Loucy (cell line): ENCODE measurements around the gene ACAD11.

Source experiments
- EZH2phosphoT487 ChIP-seq: fragments of 200-600 bp; IDR thresholded peaks from 2 replicates; pipeline ENCODE4 v1.6.1; 2018; ENCODE audit warnings: antibody characterized with exemption, mild to moderate bottlenecking, moderate library complexity, borderline replicate concordance
- TF ChIP-seq, protein P1 (sequence below): fragments of 200-600 bp; sonication (generic); conservative IDR thresholded peaks from 2 replicates; pipeline ENCODE4 v1.5.1; 2014; ENCODE audit warnings: mild to moderate bottlenecking, antibody characterized with exemption, low read length

DNA sequence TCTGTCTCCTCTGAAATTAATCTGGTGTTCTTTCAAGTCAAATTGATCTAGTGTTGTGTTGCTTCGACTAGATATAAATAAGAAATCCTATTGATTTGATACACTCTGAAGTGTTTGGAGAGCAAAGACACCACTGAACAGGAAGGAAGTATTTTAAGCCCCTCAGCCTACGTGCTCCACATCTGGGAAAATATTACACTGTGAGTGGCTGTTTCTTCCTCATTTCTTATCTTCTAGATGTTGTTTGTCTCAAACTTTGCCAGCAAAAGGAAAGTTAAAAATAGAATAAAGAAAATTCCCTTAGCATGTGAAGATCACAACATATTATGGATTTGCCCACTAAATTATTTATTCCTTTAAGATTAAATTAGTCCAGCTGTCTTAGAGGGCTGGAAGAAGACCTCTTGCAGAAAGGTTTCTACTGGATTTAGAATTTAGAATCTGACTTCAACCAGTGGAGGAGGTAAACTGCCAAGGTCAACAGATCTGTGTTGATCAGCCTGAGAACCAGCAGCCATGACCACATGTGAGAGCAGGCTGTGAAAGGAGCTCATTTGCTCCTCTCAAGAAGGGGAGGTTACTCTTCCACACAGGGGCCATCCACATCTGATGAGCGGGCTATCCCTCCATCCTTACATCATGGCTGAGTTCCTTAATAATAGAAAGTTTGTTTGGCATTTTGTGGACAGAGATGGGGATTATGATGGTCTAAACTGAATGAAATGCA, 108.9 kb downstream of the ACAD11 start:
- TF ChIP-seq, protein P1, sequence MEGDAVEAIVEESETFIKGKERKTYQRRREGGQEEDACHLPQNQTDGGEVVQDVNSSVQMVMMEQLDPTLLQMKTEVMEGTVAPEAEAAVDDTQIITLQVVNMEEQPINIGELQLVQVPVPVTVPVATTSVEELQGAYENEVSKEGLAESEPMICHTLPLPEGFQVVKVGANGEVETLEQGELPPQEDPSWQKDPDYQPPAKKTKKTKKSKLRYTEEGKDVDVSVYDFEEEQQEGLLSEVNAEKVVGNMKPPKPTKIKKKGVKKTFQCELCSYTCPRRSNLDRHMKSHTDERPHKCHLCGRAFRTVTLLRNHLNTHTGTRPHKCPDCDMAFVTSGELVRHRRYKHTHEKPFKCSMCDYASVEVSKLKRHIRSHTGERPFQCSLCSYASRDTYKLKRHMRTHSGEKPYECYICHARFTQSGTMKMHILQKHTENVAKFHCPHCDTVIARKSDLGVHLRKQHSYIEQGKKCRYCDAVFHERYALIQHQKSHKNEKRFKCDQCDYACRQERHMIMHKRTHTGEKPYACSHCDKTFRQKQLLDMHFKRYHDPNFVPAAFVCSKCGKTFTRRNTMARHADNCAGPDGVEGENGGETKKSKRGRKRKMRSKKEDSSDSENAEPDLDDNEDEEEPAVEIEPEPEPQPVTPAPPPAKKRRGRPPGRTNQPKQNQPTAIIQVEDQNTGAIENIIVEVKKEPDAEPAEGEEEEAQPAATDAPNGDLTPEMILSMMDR, result no peak
- no peak for TF ChIP-seq EZH2phosphoT487
